HuH-7 (cell line): ENCODE measurements around the gene MAN2B1.
"Not testable (repeated sequence)": the region's sequence is repeated elsewhere in the genome, so short reads cannot be mapped to it uniquely, and the experiment has no call there.

Source experiments
- DNase-seq: peaks from one replicate; pipeline ENCODE4 v3.0.0; 2011; ENCODE audit warnings: low spot score

The MAN2B1 gene

GRCh38 chr19:12689012-12689411 is 22.5 kb upstream of the MAN2B1 start:
- no peak for DNase-seq

- no peak for DNase-seq
These were observed 21.1 kb upstream of the MAN2B1 start, which contains the start of gene GNG14 for GRCh38 chr19:12687496-12688196. Gene GNG14 (plus strand): TSS chr19:12687998. CDS start chr19:12688049, 51 bp downstream.

GRCh38 chr19:12685831-12686230 is 19.3 kb upstream of the MAN2B1 start:
- DNase-seq, result no peak

- peak; percentile 88 for DNase-seq
These were observed 14.8 kb upstream of the MAN2B1 start, which contains the start of gene DHPS for GRCh38 chr19:12681074-12681987. Gene DHPS (minus strand): TSS chr19:12681880. CDS start chr19:12681766, 114 bp downstream.

DNA sequence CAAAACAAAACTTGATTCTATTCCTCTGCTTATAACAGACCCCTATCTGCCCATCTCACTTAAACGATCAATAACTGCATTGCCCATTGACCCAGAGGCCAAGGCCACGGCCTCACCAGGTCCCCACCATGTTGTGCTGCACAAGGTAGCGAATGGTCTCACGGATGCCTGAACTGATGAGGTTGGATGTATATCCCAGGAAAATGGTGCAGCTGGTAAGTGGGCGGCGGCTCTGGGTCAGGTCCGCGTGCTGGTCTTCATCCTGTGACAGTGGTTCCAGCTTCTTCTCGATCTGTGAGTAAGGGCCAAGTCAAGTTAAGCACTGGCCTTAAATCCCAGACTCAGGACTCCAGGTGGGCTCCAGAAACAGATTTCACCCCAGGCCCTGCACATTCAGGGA is 13.5 kb upstream of the MAN2B1 start:
- DNase-seq, result no peak

GRCh38 chr19:12678039-12678438 is 11.5 kb upstream of the MAN2B1 start:
- DNase-seq, result not testable (repeated sequence)

DNA sequence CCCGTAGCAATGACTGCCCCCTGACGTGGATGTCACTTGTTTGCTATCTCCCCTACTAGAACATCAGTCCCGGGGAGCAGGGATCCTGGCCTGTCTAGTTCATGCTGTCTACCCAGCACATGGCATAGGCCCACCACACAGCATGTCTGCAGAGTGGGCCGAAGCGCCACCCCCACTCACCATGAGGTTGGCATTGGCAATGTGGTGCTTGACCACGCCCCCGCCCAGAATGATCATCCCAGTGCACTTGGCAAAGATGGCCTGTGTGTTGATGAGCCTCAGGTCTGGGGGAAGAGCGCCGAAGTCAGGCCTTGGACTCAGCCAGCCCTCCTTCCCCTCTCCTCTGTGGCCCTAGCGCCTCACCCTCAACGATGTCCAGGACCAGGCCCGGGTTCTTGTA is 10.4 kb upstream of the MAN2B1 start:
- DNase-seq, result no peak

GRCh38 chr19:12676384-12676792 is 9.8 kb upstream of the MAN2B1 start:
- DNase-seq, result peak; percentile 87

DNA sequence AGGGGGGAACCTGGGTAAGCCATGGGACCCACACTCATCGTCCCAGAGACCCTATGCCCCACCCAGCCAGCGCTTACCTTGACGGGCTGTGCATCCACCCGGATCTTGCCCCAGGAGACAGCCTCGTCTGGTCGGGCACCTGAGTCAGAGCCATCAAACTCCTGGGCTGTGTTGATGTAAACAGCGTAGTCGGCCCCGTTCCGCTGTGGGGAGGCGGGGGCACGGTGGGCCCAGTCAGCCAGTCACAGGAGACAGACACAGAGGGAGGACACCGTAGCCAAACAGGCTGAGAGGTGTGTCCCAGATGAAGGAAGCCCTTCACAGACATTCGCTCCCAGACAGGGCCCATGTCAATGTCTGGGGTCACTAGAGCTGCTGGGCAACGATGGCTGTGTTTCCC is 9.4 kb upstream of the MAN2B1 start:
- DNase-seq, result no peak

DNA sequence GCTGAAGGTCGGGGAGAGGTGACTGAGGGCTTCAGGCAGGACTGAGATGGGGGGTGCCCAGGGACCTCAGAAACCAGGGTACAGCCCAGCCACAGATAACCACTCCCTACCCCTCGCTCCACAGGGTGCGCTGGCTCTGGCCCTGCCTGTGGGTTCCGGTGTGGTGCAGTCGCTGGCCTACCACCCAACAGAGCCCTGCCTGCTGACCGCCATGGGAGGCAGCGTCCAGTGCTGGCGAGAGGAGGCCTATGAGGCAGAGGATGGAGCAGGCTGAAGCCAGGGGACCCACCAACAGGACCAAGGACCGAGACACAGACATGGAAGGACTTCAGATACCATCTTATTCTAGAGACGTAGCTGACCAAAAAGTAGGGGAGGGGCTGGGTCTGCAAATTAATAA is 8.9 kb upstream of the MAN2B1 start:
- no peak for DNase-seq

DNA sequence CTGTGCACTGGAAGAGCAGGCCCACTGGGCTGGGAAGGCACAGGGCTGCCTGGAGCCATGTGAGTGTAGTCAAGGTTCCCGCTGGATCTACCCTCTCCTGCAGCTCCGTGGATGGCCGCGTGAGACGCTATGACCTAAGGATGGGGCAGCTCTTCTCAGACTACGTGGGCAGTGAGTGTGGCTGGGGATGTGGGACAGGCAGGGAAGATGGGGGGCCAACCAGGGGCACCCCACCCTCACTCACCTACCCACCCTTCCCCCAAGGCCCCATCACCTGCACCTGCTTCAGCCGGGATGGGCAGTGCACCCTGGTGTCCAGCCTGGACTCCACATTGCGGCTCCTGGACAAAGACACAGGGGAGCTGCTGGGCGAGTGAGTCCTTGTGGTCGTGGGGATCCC is 6.2 kb upstream of the MAN2B1 start:
- no peak for DNase-seq

DNA sequence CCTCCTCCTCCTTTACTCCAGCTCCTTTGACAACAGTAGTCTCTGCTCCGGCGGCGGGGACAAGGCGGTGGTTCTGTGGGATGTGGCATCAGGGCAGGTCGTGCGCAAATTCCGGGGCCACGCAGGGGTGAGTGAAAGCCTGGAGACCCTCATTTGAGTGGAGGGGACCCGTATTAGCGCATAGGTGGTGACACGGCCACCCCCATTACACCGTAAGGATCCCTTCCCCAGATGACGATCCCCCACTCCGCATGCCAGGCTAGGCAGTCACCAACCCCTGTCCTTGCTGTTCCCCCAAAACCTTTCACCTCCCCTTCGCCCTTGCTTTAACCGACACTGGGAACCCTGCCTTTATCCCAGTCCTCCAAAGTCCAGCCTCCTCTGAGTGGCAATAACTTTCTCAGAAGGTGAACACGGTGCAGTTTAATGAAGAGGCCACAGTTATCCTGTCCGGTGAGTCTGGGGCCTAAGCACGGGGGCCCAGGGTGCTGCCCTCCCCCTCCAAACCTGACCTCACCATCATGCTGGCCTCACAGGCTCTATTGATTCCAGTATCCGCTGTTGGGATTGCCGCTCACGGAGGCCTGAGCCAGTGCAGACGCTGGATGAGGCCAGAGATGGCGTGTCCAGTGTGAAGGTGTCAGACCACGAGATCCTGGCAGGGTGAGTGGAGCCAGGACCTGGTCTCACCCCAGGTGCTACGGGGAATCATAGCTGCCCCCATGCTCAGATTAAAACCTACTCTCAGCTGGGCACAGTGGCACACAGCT is 3.8 kb upstream of the MAN2B1 start:
- DNase-seq, result no peak

GRCh38 chr19:12669270-12670158 is 3.0 kb upstream of the MAN2B1 start:
- peak; percentile 72 for DNase-seq

DNA sequence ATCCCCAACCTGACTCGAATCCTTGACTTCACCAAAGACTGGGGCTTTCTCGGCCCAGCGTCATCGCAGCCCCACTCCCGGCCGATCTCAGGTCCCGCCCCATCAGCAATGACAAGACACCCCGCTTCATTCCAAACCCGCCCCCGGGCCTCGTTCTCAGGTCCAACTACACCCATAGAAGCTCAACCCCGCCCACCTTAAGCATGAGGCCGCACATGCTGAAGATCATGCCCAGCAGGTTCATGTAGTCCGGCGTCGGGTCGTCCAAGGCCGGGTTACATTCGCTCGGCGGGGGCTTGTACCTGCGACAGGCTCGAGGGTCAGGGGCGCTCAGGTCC is 2.4 kb upstream of the MAN2B1 start:
- no peak for DNase-seq

- DNase-seq, result no peak
These were observed 1.8 kb upstream of the MAN2B1 start for GRCh38 chr19:12668346-12668745.

- no peak for DNase-seq
These were observed 1.3 kb upstream of the MAN2B1 start for GRCh38 chr19:12667731-12668302.

- no peak for DNase-seq
These were observed 774 bp downstream of the MAN2B1 start for GRCh38 chr19:12665671-12666264.

- DNase-seq, result no peak
These were observed 1.3 kb downstream of the MAN2B1 start for GRCh38 chr19:12665281-12665573.

- no peak for DNase-seq
These were observed 1.9 kb downstream of the MAN2B1 start for GRCh38 chr19:12664406-12665280.

- no peak for DNase-seq
These were observed 5.6 kb downstream of the MAN2B1 start for GRCh38 chr19:12660980-12661379.
